Astrocyte (in vitro differentiated cells and primary cell): ENCODE measurements around the gene LMLN. TPM values are rescaled to one million over a fixed set of nuclear protein-coding genes. Genes with fewer than 3 reads are reported as not detected.
"Not testable (repeated sequence)": the region's sequence is repeated elsewhere in the genome, so short reads cannot be mapped to it uniquely, and the experiment has no call there.

Source experiments
- DNase-seq: peaks from one replicate; pipeline ENCODE4 v3.0.0-alpha.2; 2010; ENCODE audit warnings: low read depth
- FAIRE-seq: peaks from 2 replicates; lab custom pipeline; 2011; peaks lifted over from hg19 to GRCh38; lab: Jason Lieb, UNC
- H2AFZ ChIP-seq: 2 replicates; pipeline ENCODE4 v1.6.0; 2012; ENCODE audit warnings: low read depth, low read length, inconsistent platforms
- H3K27ac ChIP-seq: 2 replicates; pipeline ENCODE4 v1.5.1; 2011; ENCODE audit warnings: low read depth, low read length, inconsistent platforms
- H3K27me3 ChIP-seq: 2 replicates; pipeline ENCODE4 v1.6.0; 2011; ENCODE audit warnings: low read length, inconsistent platforms; ENCODE audit not compliant: insufficient read depth
- H3K36me3 ChIP-seq: 2 replicates; pipeline ENCODE4 v1.5.1; 2011; ENCODE audit warnings: low read length, inconsistent platforms; ENCODE audit not compliant: insufficient read depth
- H3K4me1 ChIP-seq: 2 replicates; pipeline ENCODE4 v1.5.1; 2011; ENCODE audit warnings: low read length, inconsistent platforms; ENCODE audit not compliant: insufficient read depth
- H3K4me2 ChIP-seq: 2 replicates; pipeline ENCODE4 v1.6.0; 2012; ENCODE audit warnings: low read length, inconsistent platforms
- H3K4me3 ChIP-seq: 2 replicates; pipeline ENCODE4 v1.5.1; 2011; ENCODE audit warnings: low read depth, mild to moderate bottlenecking, low read length, inconsistent platforms; ENCODE audit not compliant: insufficient read depth
- H3K79me2 ChIP-seq: 2 replicates; pipeline ENCODE4 v1.6.0; 2012; ENCODE audit warnings: mild to moderate bottlenecking, low read length, inconsistent platforms; ENCODE audit not compliant: insufficient read depth
- H3K9ac ChIP-seq: 2 replicates; pipeline ENCODE4 v1.6.0; 2012; ENCODE audit warnings: mild to moderate bottlenecking, low read length, inconsistent platforms
- H3K9me3 ChIP-seq: 2 replicates; pipeline ENCODE4 v1.5.1; 2012; ENCODE audit warnings: low read depth, mild to moderate bottlenecking, low read length, inconsistent platforms; ENCODE audit not compliant: insufficient read depth
- H4K20me1 ChIP-seq: 2 replicates; pipeline ENCODE4 v1.6.0; 2012; ENCODE audit warnings: low read length, inconsistent platforms; ENCODE audit not compliant: insufficient read depth
- H3K27ac Mint-ChIP-seq: one replicate; pipeline ENCODE4 v1.8.0; 2021; ENCODE audit warnings: mild to moderate bottlenecking, mixed read lengths; ENCODE audit not compliant: unreplicated experiment
- H3K27me3 Mint-ChIP-seq: one replicate; pipeline ENCODE4 v1.8.0; 2021; ENCODE audit warnings: low read depth, mixed read lengths; ENCODE audit not compliant: unreplicated experiment
- H3K36me3 Mint-ChIP-seq: one replicate; pipeline ENCODE4 v1.8.0; 2021; ENCODE audit warnings: low read depth, mixed read lengths; ENCODE audit not compliant: unreplicated experiment
- H3K4me1 Mint-ChIP-seq: one replicate; pipeline ENCODE4 v1.8.0; 2021; ENCODE audit warnings: low read depth, mixed read lengths; ENCODE audit not compliant: unreplicated experiment
- H3K4me3 Mint-ChIP-seq: one replicate; pipeline ENCODE4 v1.8.0; 2021; ENCODE audit warnings: mild to moderate bottlenecking, moderate library complexity, mixed read lengths; ENCODE audit not compliant: unreplicated experiment
- H3K9me3 Mint-ChIP-seq: one replicate; pipeline ENCODE4 v1.8.0; 2021; ENCODE audit warnings: mild to moderate bottlenecking, mixed read lengths; ENCODE audit not compliant: unreplicated experiment
- EZH2 ChIP-seq: IDR thresholded peaks from 2 replicates; pipeline ENCODE4 v1.6.1; 2012; ENCODE audit warnings: mild to moderate bottlenecking, low read length, inconsistent platforms; ENCODE audit not compliant: insufficient read depth
- total RNA-seq: library from RNA; stranded (reverse); gene quantifications from 2 replicates; pipeline ENCODE4 v1.2.1, GENCODE V29; 2021
- TF ChIP-seq, protein P1 (sequence below): IDR thresholded peaks from 2 replicates; pipeline ENCODE4 v1.5.1; 2011; ENCODE audit warnings: low read depth, mild to moderate bottlenecking, inconsistent platforms, low read length, moderate library complexity; ENCODE audit not compliant: insufficient read depth

LMLN gene
- total RNA-seq, 1 donor from 2014 or later = 6.5 TPM

DNA sequence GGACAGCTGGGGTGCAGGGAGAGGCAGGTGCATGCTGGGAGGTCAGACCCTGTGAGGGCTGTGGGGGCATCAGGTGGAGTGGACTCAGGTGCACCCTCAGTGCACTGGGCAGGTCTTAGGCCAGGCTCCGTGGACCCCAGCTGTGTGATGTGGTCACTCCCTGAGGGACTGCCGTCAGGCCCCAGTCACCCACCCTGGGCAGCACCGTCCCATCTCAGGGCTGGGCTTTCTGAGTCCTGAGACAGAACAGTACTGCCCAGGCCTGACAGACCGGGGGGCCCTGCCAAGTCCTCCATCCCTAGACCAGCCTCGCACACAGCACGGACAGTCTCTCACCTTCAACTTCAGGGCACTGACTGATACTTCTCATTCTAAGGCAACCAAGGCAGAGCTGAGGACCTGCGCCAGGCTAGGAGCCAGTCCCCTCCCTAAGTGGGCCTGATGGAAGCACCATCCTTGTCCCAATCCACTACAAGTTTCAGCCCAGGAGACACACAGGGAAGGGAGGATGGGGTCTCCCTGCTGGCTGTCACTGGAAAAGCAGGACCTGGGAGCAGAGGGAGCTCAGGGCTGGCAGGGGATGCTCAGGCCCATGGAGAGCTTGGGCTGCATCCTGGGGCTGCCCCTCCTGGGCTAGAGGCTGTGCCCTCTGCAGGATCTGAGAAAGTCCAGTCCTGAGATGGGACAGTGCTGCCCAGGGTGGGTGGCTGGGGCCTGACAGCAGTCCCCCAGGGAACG lies 86.3 kb downstream of the LMLN start:
- H3K4me1 ChIP-seq = no peaks in the 10 kb centered on the region
- H3K27me3 Mint-ChIP-seq = peaks cover 10% of the 10 kb centered on the region
- no peak overlapping the region for H3K4me2 ChIP-seq
- no peaks in the 10 kb centered on the region for H3K4me1 Mint-ChIP-seq
- no peak overlapping the region for H3K27ac ChIP-seq
- H3K27ac Mint-ChIP-seq = no peak overlapping the region
- no peaks in the 10 kb centered on the region for H3K9me3 Mint-ChIP-seq
- FAIRE-seq = no peak
- peaks cover 2% of the 10 kb centered on the region for H3K27me3 ChIP-seq
- no peak overlapping the region for H3K4me3 Mint-ChIP-seq
- TF ChIP-seq, protein P1, sequence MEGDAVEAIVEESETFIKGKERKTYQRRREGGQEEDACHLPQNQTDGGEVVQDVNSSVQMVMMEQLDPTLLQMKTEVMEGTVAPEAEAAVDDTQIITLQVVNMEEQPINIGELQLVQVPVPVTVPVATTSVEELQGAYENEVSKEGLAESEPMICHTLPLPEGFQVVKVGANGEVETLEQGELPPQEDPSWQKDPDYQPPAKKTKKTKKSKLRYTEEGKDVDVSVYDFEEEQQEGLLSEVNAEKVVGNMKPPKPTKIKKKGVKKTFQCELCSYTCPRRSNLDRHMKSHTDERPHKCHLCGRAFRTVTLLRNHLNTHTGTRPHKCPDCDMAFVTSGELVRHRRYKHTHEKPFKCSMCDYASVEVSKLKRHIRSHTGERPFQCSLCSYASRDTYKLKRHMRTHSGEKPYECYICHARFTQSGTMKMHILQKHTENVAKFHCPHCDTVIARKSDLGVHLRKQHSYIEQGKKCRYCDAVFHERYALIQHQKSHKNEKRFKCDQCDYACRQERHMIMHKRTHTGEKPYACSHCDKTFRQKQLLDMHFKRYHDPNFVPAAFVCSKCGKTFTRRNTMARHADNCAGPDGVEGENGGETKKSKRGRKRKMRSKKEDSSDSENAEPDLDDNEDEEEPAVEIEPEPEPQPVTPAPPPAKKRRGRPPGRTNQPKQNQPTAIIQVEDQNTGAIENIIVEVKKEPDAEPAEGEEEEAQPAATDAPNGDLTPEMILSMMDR = no peak
- no peak for TF ChIP-seq EZH2
- no peaks in the 10 kb centered on the region for H3K9me3 ChIP-seq
- no peak overlapping the region for H2AFZ ChIP-seq
- H3K9ac ChIP-seq = no peak overlapping the region
- H3K36me3 ChIP-seq = no peaks in the 10 kb centered on the region
- peaks cover 4% of the 10 kb centered on the region for H3K36me3 Mint-ChIP-seq
- DNase-seq = no peak
- H3K4me3 ChIP-seq = no peak overlapping the region
- no peaks in the 10 kb centered on the region for H4K20me1 ChIP-seq
- H3K79me2 ChIP-seq = no peaks in the 10 kb centered on the region

DNA sequence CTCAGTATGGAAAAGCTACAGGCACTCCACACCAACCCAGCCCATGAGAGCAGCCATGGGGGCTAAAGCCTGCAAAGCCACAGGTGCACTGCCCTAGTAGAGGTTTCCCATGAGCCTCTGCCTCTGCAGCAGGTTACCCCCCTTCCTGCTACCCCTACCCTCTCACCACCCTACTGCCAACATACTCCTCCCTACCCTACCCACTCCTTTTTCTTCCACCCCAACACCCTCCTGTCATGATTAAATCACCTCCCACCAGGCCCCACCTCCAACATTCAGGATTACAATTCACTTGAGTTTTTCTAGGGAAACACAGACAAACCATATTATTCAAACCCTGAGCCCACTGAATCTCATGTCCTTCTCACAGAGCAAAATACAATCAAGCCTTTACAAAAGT lies 88.4 kb downstream of the LMLN start:
- Histone ChIP-seq H3K4me2 (no peak overlapping the region), H3K36me3 (no peaks in the 10 kb centered on the region), H3K4me3 (no peak overlapping the region), H2AFZ (no peak overlapping the region), H3K79me2 (no peaks in the 10 kb centered on the region), H3K9me3 (no peaks in the 10 kb centered on the region), H3K9ac (no peak overlapping the region), H3K4me1 (no peaks in the 10 kb centered on the region), H4K20me1 (no peaks in the 10 kb centered on the region), H3K27me3 (peaks cover 2% of the 10 kb centered on the region), H3K27ac (no peak overlapping the region)
- H3K27ac Mint-ChIP-seq = no peak overlapping the region
- H3K36me3 Mint-ChIP-seq = peaks cover 5% of the 10 kb centered on the region
- H3K27me3 Mint-ChIP-seq = peaks cover 10% of the 10 kb centered on the region
- FAIRE-seq = no peak
- no peaks in the 10 kb centered on the region for H3K4me1 Mint-ChIP-seq
- no peaks in the 10 kb centered on the region for H3K9me3 Mint-ChIP-seq
- H3K4me3 Mint-ChIP-seq = no peak overlapping the region
- TF ChIP-seq EZH2 = no peak
- TF ChIP-seq, protein P1 = no peak
- no peak for DNase-seq

- Mint-ChIP-seq H3K9me3 (no peaks in the 10 kb centered on the region), H3K4me3 (no peak overlapping the region), H3K36me3 (peaks cover 5% of the 10 kb centered on the region), H3K27ac (no peak overlapping the region), H3K27me3 (peaks cover 8% of the 10 kb centered on the region), H3K4me1 (no peaks in the 10 kb centered on the region)
- Histone ChIP-seq H3K9ac (no peak overlapping the region), H3K4me2 (no peak overlapping the region), H4K20me1 (no peaks in the 10 kb centered on the region), H2AFZ (no peak overlapping the region), H3K4me3 (no peak overlapping the region), H3K9me3 (no peaks in the 10 kb centered on the region), H3K36me3 (no peaks in the 10 kb centered on the region), H3K4me1 (no peaks in the 10 kb centered on the region), H3K79me2 (no peaks in the 10 kb centered on the region), H3K27me3 (peaks cover 2% of the 10 kb centered on the region), H3K27ac (no peak overlapping the region)
- no peak for TF ChIP-seq EZH2
- TF ChIP-seq, protein P1 = no peak
- FAIRE-seq (no peak), DNase-seq (no peak)
Measured at GRCh38 chr3:198051836-198052235, 91.8 kb downstream of the LMLN start.

DNA sequence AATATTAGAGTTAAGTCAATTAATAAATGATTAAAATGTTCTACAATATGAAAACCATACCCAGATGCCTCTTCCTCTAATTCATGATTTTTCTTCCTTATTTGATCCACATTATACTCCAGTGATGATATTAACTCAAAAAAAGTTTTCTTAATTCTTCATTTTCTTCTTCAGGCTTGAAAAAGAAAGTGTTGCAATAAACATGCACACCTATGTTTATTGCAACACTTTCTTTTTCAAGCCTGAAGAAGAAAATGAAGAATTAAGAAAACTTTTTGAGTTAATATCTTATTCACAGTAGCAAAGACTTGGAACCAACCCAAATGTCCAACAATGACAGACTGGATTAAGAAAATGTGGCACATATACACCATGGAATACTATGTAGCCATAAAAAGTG lies 93.4 kb downstream of the LMLN start:
- not testable (repeated sequence) for H3K36me3 ChIP-seq, H3K4me3 ChIP-seq, H3K9me3 ChIP-seq, H3K27me3 ChIP-seq, H3K4me2 ChIP-seq, H3K4me1 Mint-ChIP-seq, H2AFZ ChIP-seq, H4K20me1 ChIP-seq, H3K27ac ChIP-seq, H3K4me1 ChIP-seq, H3K36me3 Mint-ChIP-seq, H3K9ac ChIP-seq, DNase-seq, H3K27me3 Mint-ChIP-seq, H3K9me3 Mint-ChIP-seq, H3K27ac Mint-ChIP-seq, FAIRE-seq, H3K4me3 Mint-ChIP-seq, H3K79me2 ChIP-seq
